BE2C (cell line): ENCODE data around the gene ORMDL3.

Experiments
- DNase-seq: peaks from one replicate; pipeline ENCODE4 v3.0.0-alpha.2; 2020
- H3K27me3 ChIP-seq: fragments of 250-450 bp; sonication (Bioruptor Pico); 2 replicates; pipeline ENCODE4 v1.5.1; 2020; ENCODE audit warnings: mild to moderate bottlenecking
- H3K36me3 ChIP-seq: fragments of 250-450 bp; sonication (Bioruptor Pico); 2 replicates; pipeline ENCODE4 v1.5.1; 2020; ENCODE audit warnings: mild to moderate bottlenecking
- H3K4me1 ChIP-seq: fragments of 250-450 bp; sonication (Bioruptor Pico); 2 replicates; pipeline ENCODE4 v1.5.1; 2020
- H3K4me3 ChIP-seq: 2 replicates; pipeline ENCODE4 v1.5.1; 2011; ENCODE audit warnings: low read depth, low read length
- H3K9me3 ChIP-seq: fragments of 250-450 bp; sonication (Bioruptor Pico); 2 replicates; pipeline ENCODE4 v1.5.1; 2020
- TF ChIP-seq, protein P1 (sequence below): IDR thresholded peaks from 2 replicates; pipeline ENCODE4 v1.5.1; 2012; ENCODE audit warnings: mild to moderate bottlenecking, low read depth, low read length

Gene ORMDL3

DNA sequence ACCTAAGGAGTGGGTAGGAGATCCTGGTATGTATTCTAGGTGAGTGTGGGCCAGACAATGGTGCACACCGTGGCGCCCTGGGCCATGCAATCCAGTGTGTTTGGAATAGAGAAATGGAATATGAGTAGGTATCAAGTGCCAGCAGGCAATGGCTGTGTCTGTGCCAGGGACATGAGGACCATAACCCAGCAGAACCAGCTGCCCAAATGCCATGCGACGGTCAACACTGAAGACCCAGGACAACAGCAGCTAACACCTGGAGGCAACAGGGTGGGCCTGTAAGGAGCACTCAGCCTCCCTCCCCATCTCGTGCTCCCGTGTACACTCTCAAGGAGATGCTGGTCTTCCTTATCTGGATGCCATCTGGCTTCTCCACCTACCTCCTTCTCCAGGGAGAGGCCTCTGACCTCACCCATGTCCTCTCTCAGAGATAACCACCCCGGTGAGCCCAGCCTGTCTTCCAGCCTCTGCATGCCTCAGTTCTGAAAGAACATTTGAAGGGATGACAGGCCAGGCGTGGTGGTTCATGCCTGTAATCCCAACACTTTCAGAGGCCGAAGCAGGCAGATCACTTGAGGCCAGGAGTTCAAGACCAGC, 8.2 kb downstream of the ORMDL3 start:
- no peak for DNase-seq
- TF ChIP-seq, protein P1, sequence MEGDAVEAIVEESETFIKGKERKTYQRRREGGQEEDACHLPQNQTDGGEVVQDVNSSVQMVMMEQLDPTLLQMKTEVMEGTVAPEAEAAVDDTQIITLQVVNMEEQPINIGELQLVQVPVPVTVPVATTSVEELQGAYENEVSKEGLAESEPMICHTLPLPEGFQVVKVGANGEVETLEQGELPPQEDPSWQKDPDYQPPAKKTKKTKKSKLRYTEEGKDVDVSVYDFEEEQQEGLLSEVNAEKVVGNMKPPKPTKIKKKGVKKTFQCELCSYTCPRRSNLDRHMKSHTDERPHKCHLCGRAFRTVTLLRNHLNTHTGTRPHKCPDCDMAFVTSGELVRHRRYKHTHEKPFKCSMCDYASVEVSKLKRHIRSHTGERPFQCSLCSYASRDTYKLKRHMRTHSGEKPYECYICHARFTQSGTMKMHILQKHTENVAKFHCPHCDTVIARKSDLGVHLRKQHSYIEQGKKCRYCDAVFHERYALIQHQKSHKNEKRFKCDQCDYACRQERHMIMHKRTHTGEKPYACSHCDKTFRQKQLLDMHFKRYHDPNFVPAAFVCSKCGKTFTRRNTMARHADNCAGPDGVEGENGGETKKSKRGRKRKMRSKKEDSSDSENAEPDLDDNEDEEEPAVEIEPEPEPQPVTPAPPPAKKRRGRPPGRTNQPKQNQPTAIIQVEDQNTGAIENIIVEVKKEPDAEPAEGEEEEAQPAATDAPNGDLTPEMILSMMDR: no peak
- 0 out of 2 replicates have a peak, but pooled peaks cover 1% of the 10 kb centered on the region for H3K4me1 ChIP-seq
- H3K9me3 ChIP-seq: no peaks in the 10 kb centered on the region
- no peak overlapping the region for H3K4me3 ChIP-seq
- H3K27me3 ChIP-seq: no peaks in the 10 kb centered on the region
- H3K36me3 ChIP-seq: peaks cover 18% of the 10 kb centered on the region

- Histone ChIP-seq H3K9me3 (no peaks in the 10 kb centered on the region), H3K36me3 (no peaks in the 10 kb centered on the region; the same call in 1 of the 2 replicates), H3K4me3 (no peak overlapping the region), H3K27me3 (no peaks in the 10 kb centered on the region), H3K4me1 (no peaks in the 10 kb centered on the region)
- TF ChIP-seq, protein P1: peak; percentile 45
- no peak for DNase-seq
Observed at GRCh38 chr17:39916918-39917317, 10.5 kb downstream of the ORMDL3 start.

DNA sequence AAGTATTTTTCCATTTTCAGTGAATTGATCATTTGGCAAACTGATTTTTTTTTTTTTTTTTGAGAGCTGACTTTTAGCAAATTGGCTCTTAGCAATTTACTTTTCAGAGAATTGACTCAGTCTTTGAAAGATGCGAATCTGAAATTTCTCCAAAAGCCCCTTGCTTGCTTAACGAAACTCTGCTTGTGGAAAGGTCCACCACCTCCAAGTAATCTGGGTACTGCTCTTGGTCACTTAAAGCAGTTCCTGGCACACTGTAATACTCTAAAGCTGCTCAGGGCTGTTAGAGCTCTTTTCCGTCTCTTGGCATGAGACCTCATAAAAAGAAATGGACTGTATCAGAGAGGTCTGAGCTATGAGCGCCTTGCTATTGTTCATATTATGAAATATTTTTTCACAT, 11.8 kb downstream of the ORMDL3 start:
- TF ChIP-seq, protein P1: no peak
- no peak overlapping the region for H3K4me3 ChIP-seq
- H3K9me3 ChIP-seq: no peaks in the 10 kb centered on the region
- H3K4me1 ChIP-seq: no peaks in the 10 kb centered on the region
- H3K36me3 ChIP-seq: no peaks in the 10 kb centered on the region
- no peaks in the 10 kb centered on the region for H3K27me3 ChIP-seq
- no peak for DNase-seq

- no peaks in the 10 kb centered on the region for H3K36me3 ChIP-seq
- no peak for DNase-seq
- no peaks in the 10 kb centered on the region for H3K9me3 ChIP-seq
- no peak overlapping the region for H3K4me3 ChIP-seq
- TF ChIP-seq, protein P1: no peak
- H3K4me1 ChIP-seq: no peaks in the 10 kb centered on the region
- no peaks in the 10 kb centered on the region for H3K27me3 ChIP-seq
Observed at GRCh38 chr17:39913989-39914388, 13.4 kb downstream of the ORMDL3 start.

DNA sequence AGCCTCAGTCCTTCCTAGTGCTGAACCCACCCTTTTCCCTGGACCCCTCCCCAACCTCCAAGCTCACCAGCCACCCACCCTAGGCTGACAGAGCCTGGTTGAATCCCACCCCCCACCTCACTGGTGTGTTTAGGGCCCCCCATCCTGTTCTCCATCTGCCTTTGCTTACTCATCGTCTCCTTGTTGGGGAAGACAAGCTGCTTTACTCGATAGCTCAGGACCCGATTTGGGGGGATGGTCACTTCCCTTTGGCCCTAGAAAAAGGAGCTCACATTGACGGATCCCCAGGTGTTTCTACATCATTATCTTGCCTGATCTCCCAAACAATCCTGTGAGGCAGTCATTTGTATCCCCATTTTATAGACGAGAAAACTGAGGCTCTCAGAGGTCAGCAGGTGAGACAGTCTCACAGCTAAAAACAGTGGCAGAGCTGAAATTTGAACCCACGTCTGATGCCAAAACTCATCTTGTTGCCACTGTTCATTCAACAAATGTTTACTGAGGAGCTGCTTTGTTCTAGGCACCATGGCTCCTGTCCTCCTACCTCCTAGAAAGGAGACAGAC, 18.5 kb downstream of the ORMDL3 start:
- Histone ChIP-seq H3K4me3 (no peak overlapping the region), H3K9me3 (no peaks in the 10 kb centered on the region), H3K36me3 (no peaks in the 10 kb centered on the region), H3K27me3 (0 out of 2 replicates have a peak, but pooled peaks cover 10% of the 10 kb centered on the region), H3K4me1 (no peaks in the 10 kb centered on the region)
- TF ChIP-seq, protein P1: no peak
- DNase-seq: no peak

DNA sequence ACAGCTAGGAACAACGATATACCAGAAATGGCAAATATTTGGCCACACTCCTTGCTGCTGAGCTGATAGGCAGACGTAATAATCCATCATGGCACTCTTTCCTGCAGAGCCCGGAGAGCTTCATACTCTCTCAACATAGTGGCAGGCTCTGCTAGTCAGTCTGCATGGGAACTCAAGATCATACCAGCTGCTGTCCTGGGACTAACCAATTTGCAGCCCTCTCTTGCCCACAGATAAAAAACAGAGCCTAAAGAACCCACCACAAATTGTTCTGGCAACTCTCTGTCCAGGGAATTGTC, 22.5 kb downstream of the ORMDL3 start:
- no peak overlapping the region for H3K4me3 ChIP-seq
- no peaks in the 10 kb centered on the region for H3K4me1 ChIP-seq
- TF ChIP-seq, protein P1: no peak
- peaks cover 21% of the 10 kb centered on the region for H3K27me3 ChIP-seq
- H3K9me3 ChIP-seq: no peaks in the 10 kb centered on the region
- no peak for DNase-seq
- H3K36me3 ChIP-seq: no peaks in the 10 kb centered on the region
